ENCODE measurements around the gene CHAMP1. TPM values are rescaled to one million over a fixed set of nuclear protein-coding genes. Genes with fewer than 3 reads are reported as not detected.

Gene CHAMP1
- total RNA-seq, 1 donor from 2014 or later = 16.5 TPM

GRCh38 chr13:114299604-114300305, 14.5 kb upstream of the CHAMP1 start:
- DNase-seq (ENCODE audit: low read depth) = no peak

GRCh38 chr13:114303700-114304327, 10.5 kb upstream of the CHAMP1 start:
- DNase-seq (ENCODE audit: low read depth) = no peak

GRCh38 chr13:114304346-114305034, 9.8 kb upstream of the CHAMP1 start:
- DNase-seq (ENCODE audit: low read depth) = no peak

GRCh38 chr13:114309086-114309485, 5.2 kb upstream of the CHAMP1 start:
- no peak for DNase-seq (ENCODE audit: low read depth)

GRCh38 chr13:114309806-114310410, 4.4 kb upstream of the CHAMP1 start:
- DNase-seq (ENCODE audit: low read depth) = peak; percentile 53

GRCh38 chr13:114310956-114311355, 3.3 kb upstream of the CHAMP1 start:
- no peak for DNase-seq (ENCODE audit: low read depth)

GRCh38 chr13:114311387-114311786, 2.9 kb upstream of the CHAMP1 start:
- no peak for DNase-seq (ENCODE audit: low read depth)

- no peak for DNase-seq (ENCODE audit: low read depth)
These were observed 2.4 kb upstream of the CHAMP1 start for GRCh38 chr13:114311908-114312307.

GRCh38 chr13:114313061-114313860, 1.0 kb upstream of the CHAMP1 start:
- peak; percentile 15 for DNase-seq (ENCODE audit: low read depth)

- DNase-seq (ENCODE audit: low read depth) = no peak
These were observed 927 bp downstream of the CHAMP1 start for GRCh38 chr13:114315074-114315785.

GRCh38 chr13:114318624-114319023, 4.3 kb downstream of the CHAMP1 start:
- DNase-seq (ENCODE audit: low read depth) = peak; percentile 24

GRCh38 chr13:114319441-114319913, 5.2 kb downstream of the CHAMP1 start:
- DNase-seq (ENCODE audit: low read depth) = no peak

GRCh38 chr13:114320065-114320464, 5.8 kb downstream of the CHAMP1 start:
- DNase-seq (ENCODE audit: low read depth) = no peak

- DNase-seq (ENCODE audit: low read depth) = no peak
These were observed 7.0 kb downstream of the CHAMP1 start for GRCh38 chr13:114321256-114321655.

- no peak for DNase-seq (ENCODE audit: low read depth)
These were observed 9.0 kb downstream of the CHAMP1 start for GRCh38 chr13:114323349-114323748.

- no peak for DNase-seq (ENCODE audit: low read depth)
These were observed 10.0 kb downstream of the CHAMP1 start for GRCh38 chr13:114324334-114324733.

GRCh38 chr13:114325729-114326128, 11.4 kb downstream of the CHAMP1 start:
- DNase-seq (ENCODE audit: low read depth) = no peak

- no peak for DNase-seq (ENCODE audit: low read depth)
These were observed 13.7 kb downstream of the CHAMP1 start for GRCh38 chr13:114328034-114328433.

- DNase-seq (ENCODE audit: low read depth) = no peak
These were observed 14.3 kb downstream of the CHAMP1 start for GRCh38 chr13:114328595-114328994.

GRCh38 chr13:114330086-114330485, 15.8 kb downstream of the CHAMP1 start:
- DNase-seq (ENCODE audit: low read depth) = no peak
